Tibial nerve (tissue), 4 donors: Measurements from ENCODE around the gene ROBO4. TPM values are rescaled to one million over a fixed set of nuclear protein-coding genes. Genes with fewer than 3 reads are reported as not detected.

Source experiments
- DNase-seq, 2 donors: peaks; one replicate each; pipeline ENCODE4 v3.0.0-alpha.2; 2019; ENCODE audit warnings: low spot score in 2 of 2
- H3K27ac ChIP-seq, 4 donors: fragments of 200-600 bp; sonication (generic) in 3 of 4; one replicate each; pipeline ENCODE4 v1.5.1; 2017 to 2019; ENCODE audit warnings: mild to moderate bottlenecking in 1 of 4
- H3K27me3 ChIP-seq, 2 donors: fragments of 200-600 bp; sonication (generic) in 1 of 2; one replicate each; pipeline versions ENCODE4 v1.5.1 to v1.6.0; 2017 to 2019
- H3K36me3 ChIP-seq, 3 donors: fragments of 200-600 bp; sonication (generic); one replicate each; pipeline ENCODE4 v1.5.1; 2018 to 2019
- H3K4me1 ChIP-seq, 4 donors: fragments of 200-600 bp; sonication (generic) in 3 of 4; one replicate each; pipeline ENCODE4 v1.5.1; 2017 to 2019
- H3K4me3 ChIP-seq, 4 donors: fragments of 200-600 bp; sonication (generic) in 3 of 4; one replicate each; pipeline ENCODE4 v1.5.1; 2017 to 2019; ENCODE audit warnings: mild to moderate bottlenecking in 1 of 4, moderate library complexity in 1 of 4
- H3K9me3 ChIP-seq, 4 donors: fragments of 200-600 bp; sonication (generic) in 3 of 4; one replicate each; pipeline ENCODE4 v1.5.1; 2017 to 2019
- EP300 ChIP-seq, 2 donors: sonication (generic); formaldehyde crosslinking; IDR thresholded peaks; one replicate each; pipeline ENCODE4 v1.6.1; 2017; ENCODE audit warnings: antibody characterized with exemption in 2 of 2, mild to moderate bottlenecking in 1 of 2
- POLR2A ChIP-seq, 2 donors: fragments of 450-650 bp; IDR thresholded peaks; one replicate each; pipeline ENCODE4 v1.6.1; 2017; ENCODE audit warnings: antibody characterized with exemption in 2 of 2, mild to moderate bottlenecking in 2 of 2, moderate library complexity in 2 of 2
- WGBS, 2 donors: methylation state at CpG; one replicate each; pipeline ENCODE4 v1.1.5; 2018; 5-methylcytosine and 5-hydroxymethylcytosine counted together
- total RNA-seq, 4 donors: library from RNA; depleted of rRNA; stranded (reverse); fragments of >200 nt; gene quantifications; one replicate each; pipeline ENCODE4 v1.1.0, GENCODE V29; 2016
- TF ChIP-seq, protein P1 (sequence below), 5 experiments: fragments of 200-600 bp in 3 of 5; fragments of 450-650 bp in 2 of 5; sonication (generic) in 3 of 5; IDR thresholded peaks; one replicate each; pipeline ENCODE4 v1.5.1; 2016 to 2019; ENCODE audit warnings: antibody characterized with exemption in 5 of 5, mild to moderate bottlenecking in 3 of 5, moderate library complexity in 2 of 5

ROBO4 gene
- total RNA-seq, 4 donors from 2014 or later, result 12.1 to 38.8 (median 28.0) TPM

DNA sequence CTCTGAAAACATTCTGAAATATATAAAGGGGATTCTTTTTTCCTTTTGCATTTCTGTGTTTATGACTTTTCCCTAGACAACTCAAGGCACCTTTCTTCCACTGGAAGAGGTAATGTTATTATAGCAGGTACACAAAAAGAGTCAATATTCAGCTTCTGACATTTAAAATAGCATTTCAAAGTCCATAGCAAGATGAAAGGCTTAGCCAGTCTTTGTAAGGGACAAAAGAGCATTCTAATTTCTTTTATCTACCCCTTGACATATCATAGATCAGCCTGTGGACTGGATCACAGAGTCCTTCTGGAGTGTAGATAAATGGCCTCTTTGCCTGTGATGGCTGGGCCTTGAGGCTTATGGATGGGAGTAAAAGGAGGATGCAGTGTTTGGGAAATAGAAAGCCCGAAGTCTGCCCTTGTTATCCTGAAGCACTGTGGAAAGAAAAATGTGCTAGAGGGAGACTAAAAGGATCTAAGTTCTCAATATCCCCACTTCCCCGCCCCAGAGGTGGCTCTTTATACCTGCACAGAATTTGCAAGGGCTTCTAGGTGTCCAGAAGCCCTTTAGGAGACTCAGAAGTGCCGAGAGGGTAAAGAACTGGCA is 39.8 kb upstream of the ROBO4 start:
- no peaks in the 10 kb centered on the region for H3K36me3 ChIP-seq
- WGBS, 2 donors, result 86 to 92% methylated on average over 3 of the region's 3 CpGs
- no peaks in the 10 kb centered on the region for H3K27me3 ChIP-seq
- no peaks in the 10 kb centered on the region for H3K9me3 ChIP-seq
- H3K4me3 ChIP-seq, result no peak overlapping the region
- DNase-seq, result no peak
- H3K4me1 ChIP-seq, result peaks cover 0 to 55% (median 2%) of the 10 kb centered on the region in 4 donors
- peak overlapping the region in 3 of 4 donors; percentile 9 to 87 (median 82) for H3K27ac ChIP-seq
- TF ChIP-seq EP300 (IDR thresholded peaks at IDR 0.05), result no peak
- TF ChIP-seq, protein P1, sequence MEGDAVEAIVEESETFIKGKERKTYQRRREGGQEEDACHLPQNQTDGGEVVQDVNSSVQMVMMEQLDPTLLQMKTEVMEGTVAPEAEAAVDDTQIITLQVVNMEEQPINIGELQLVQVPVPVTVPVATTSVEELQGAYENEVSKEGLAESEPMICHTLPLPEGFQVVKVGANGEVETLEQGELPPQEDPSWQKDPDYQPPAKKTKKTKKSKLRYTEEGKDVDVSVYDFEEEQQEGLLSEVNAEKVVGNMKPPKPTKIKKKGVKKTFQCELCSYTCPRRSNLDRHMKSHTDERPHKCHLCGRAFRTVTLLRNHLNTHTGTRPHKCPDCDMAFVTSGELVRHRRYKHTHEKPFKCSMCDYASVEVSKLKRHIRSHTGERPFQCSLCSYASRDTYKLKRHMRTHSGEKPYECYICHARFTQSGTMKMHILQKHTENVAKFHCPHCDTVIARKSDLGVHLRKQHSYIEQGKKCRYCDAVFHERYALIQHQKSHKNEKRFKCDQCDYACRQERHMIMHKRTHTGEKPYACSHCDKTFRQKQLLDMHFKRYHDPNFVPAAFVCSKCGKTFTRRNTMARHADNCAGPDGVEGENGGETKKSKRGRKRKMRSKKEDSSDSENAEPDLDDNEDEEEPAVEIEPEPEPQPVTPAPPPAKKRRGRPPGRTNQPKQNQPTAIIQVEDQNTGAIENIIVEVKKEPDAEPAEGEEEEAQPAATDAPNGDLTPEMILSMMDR (IDR thresholded peaks at IDR 0.05), result no peak
- TF ChIP-seq POLR2A (IDR thresholded peaks at IDR 0.05), result no peak

DNA sequence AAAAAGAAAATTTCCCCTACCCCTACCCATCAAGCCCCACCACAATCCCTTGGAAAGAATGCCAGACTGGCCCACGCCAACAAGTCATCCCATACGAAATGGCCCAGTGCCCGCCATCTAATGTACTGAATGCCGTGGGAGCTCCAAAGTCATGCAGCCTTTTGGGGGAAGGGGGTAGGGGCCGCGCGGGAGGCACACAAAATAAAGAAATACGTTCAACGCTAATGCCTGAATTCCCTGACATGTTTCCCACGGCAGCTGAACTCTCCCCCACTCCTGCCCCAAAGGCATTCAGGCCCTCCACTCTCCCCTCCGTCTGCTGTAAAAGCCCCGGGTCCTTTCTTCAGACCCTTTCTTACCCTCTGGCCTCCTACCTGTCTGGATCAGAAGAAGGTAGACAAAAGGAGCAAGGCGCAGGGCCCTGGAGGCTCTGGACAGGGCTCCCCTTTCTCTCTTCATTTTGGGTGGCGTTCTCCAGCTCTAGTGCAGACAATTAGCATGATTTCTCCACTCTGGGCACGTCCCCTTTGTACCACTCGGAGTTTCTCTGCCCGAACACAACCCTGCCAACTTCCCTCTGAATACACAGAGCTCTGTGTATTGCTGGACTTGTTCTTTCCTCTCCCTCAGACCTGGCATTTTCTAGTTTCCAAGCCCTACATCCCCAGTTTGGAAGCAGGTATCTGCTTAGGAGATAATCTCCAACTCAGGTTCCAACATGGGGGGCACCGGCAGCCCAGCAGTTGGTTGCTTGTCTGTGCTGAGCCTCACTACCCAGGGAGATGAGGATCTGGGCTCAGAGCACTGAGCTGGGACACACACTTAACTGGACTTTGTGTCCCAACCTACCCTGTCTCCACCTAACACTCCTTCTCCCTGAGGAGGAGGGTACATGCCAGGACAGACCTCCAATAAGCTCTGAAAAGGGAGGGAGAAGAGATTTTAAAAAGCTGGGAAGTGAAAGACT is 38.2 kb upstream of the ROBO4 start, which contains the start of gene HEPACAM:
HEPACAM (minus strand) TSS at position 500 of the 967 bp plus-strand sequence; CDS start at position 459, 41 bp downstream.
- Histone ChIP-seq H3K36me3 (no peaks in the 10 kb centered on the region), H3K27ac (peak within 1 kb of the TSS; percentile 51 to 87 (median 68)), H3K27me3 (no peaks in the 10 kb centered on the region), H3K4me3 (peak within 1 kb of the TSS in 3 of 4 donors; percentile 17 to 32 (median 18)), H3K4me1 (peaks cover 0 to 48% (median 2%) of the 10 kb centered on the region in 4 donors), H3K9me3 (no peaks in the 10 kb centered on the region)
- 60 to 63% methylated on average over 18 of the region's 18 CpGs for WGBS, 2 donors
- no peak for DNase-seq
- TF ChIP-seq EP300 (IDR thresholded peaks at IDR 0.05) (peak in 1 of 2 donors; percentile 30), POLR2A (IDR thresholded peaks at IDR 0.05) (no peak)
- TF ChIP-seq, protein P1 (IDR thresholded peaks at IDR 0.05), result no peak

DNA sequence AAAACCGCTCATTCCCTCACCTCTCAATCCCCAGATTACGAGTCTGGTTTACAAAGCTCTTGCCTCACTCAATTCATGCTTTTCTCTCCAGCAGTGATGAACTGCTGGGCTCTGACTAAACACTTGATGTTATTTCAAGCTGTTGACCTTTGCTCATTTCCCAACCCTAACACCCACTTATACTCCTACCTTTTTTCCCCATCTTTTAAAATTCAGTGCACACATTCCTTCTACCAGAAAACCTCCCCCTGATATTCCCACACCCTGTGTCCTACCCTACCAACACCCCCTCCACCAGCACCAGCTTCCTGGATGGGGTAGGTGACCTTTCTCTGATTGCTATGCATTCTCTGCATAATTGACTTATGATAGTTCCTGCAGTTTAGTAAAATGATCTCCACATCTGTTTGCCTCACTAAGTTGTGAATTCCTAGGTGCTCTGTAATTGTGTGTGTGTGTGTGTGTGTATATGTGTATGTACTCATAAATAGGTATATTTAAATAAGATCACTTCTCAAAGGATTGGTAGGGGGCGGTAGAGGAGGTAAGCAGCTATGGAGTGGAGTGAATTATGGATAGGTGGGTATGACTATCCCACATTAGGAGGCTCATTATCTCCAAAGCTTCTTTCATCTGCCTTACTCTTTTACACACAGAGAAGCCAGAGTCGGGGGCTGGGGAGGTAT is 37.3 kb upstream of the ROBO4 start:
- H3K9me3 ChIP-seq, result no peaks in the 10 kb centered on the region
- no peaks in the 10 kb centered on the region for H3K36me3 ChIP-seq
- peak overlapping the region in 3 of 4 donors; percentile 51 to 87 (median 82) for H3K27ac ChIP-seq
- peaks cover 0 to 48% (median 2%) of the 10 kb centered on the region in 4 donors for H3K4me1 ChIP-seq
- 48 to 54% methylated on average over 4 of the region's 4 CpGs for WGBS, 2 donors
- TF ChIP-seq EP300 (IDR thresholded peaks at IDR 0.05), result peak in 1 of 2 donors; percentile 16
- TF ChIP-seq POLR2A (IDR thresholded peaks at IDR 0.05), result no peak
- no peaks in the 10 kb centered on the region for H3K27me3 ChIP-seq
- DNase-seq, result no peak
- peak overlapping the region in 3 of 4 donors; percentile 17 to 32 (median 18) for H3K4me3 ChIP-seq

DNA sequence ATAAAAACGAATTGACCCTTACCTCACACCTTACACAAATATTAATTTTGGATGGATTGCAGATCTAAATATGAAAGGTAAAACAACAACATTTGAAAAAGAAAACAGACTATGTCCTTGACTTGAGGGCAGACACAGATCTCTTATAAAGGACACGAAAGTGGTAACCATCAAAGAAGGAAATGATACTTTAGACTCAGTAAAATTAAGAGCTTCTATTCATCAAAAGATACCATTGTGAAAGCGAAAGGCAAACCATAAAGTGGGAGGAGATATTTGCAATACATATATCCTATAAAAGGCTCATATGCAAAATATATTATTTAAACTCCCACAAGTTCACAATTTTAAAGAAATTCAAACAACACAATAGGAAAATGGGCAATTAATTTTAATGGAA is 33.1 kb upstream of the ROBO4 start:
- Histone ChIP-seq H3K4me1 (peaks cover 0 to 28% (median 0%) of the 10 kb centered on the region in 4 donors), H3K27ac (no peak overlapping the region), H3K4me3 (no peak overlapping the region), H3K9me3 (no peaks in the 10 kb centered on the region), H3K36me3 (no peaks in the 10 kb centered on the region), H3K27me3 (no peaks in the 10 kb centered on the region)
- TF ChIP-seq, protein P1 (IDR thresholded peaks at IDR 0.05), result no peak
- no peak for TF ChIP-seq POLR2A (IDR thresholded peaks at IDR 0.05)
- 66 to 73% methylated on average over 3 of the region's 3 CpGs for WGBS, 2 donors
- no peak for DNase-seq

DNA sequence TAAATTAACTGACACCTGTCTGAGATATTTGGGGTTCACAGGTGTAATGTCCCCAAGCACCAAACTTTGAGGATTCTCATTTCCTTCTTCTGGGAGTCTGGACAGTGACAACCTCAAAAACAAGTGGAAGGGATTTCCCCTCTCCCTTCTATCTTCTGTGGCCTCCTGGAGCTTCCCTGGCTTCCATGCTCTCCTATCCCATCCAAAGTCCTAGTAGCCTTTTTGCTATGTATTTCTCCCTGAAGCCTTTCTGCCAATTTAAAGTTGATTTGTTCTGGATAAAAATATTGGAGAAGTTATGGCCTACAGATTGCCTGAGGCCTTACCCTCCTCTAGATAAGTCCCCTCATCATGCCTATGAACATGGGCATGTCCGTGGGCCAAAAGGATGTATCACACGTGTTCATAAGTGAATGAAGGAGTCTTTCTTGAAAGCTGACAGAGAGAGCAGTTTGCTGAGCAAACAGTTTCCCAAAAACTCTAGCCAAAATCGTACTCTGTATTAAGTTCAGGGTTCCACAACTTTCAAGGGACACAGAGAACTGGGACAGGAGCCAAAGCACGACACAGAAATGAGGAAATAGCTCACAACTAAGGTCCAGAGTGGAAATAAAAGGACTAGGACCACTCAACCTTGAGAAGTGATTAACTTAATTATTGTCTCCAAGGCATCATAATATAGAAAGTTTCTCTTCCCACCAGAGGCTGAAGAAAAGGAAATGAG is 31.4 kb upstream of the ROBO4 start:
- Histone ChIP-seq H3K4me3 (no peak overlapping the region), H3K4me1 (peaks cover 0 to 12% (median 0%) of the 10 kb centered on the region in 4 donors), H3K27ac (peak overlapping the region in 2 of 4 donors; percentile 28 to 42), H3K36me3 (no peaks in the 10 kb centered on the region), H3K27me3 (no peaks in the 10 kb centered on the region), H3K9me3 (no peaks in the 10 kb centered on the region)
- peak in 1 of 2 donors; percentile 20 for DNase-seq
- TF ChIP-seq EP300 (IDR thresholded peaks at IDR 0.05) (no peak), POLR2A (IDR thresholded peaks at IDR 0.05) (no peak)
- TF ChIP-seq, protein P1 (IDR thresholded peaks at IDR 0.05), result no peak
- WGBS, 2 donors, result 13 to 18% methylated on average over 4 of the region's 4 CpGs
